ENCODE measurements around the gene KLHL29.
"Not testable (repeated sequence)": the region's sequence is repeated elsewhere in the genome, so short reads cannot be mapped to it uniquely, and the experiment has no call there.

- TF ChIP-seq CTCF, POLR2A (IDR thresholded peaks at IDR 0.05): not testable (repeated sequence)
Observed at GRCh38 chr2:23736783-23737182, 351.8 kb downstream of the KLHL29 start.

Measured in thyroid gland (tissue), 4 donors.